Right lobe of liver (tissue), 6 donors: ENCODE measurements around the gene PRRC2C. TPM values are rescaled to one million over a fixed set of nuclear protein-coding genes. Genes with fewer than 3 reads are reported as not detected.

Experiments
- ATAC-seq, 4 donors: fragments of 200-7000 bp; cut with Tn5 transposase; one replicate each; pipeline ENCODE4 v1.9.1; 2020; ENCODE audit warnings: mild to moderate bottlenecking in 4 of 4, moderate library complexity in 4 of 4
- DNase-seq, 3 donors: peaks; one replicate each; pipeline ENCODE4 v3.0.0-alpha.2; 2020
- H3K27ac ChIP-seq, 3 donors: fragments of 200-600 bp; one replicate each; pipeline ENCODE4 v1.8.0; 2022
- H3K27me3 ChIP-seq, 2 donors: fragments of 200-600 bp; one replicate each; pipeline ENCODE4 v1.8.0; 2022
- H3K36me3 ChIP-seq, 4 donors: fragments of 200-600 bp; sonication (generic) in 1 of 4; one replicate each; pipeline versions ENCODE4 v1.5.1 to v1.8.0; 2017 to 2022; ENCODE audit warnings: control low read depth in 1 of 4
- H3K4me1 ChIP-seq, 4 donors: fragments of 200-600 bp; sonication (generic) in 1 of 4; one replicate each; pipeline versions ENCODE4 v1.5.1 to v1.8.0; 2017 to 2022; ENCODE audit warnings: control low read depth in 1 of 4
- H3K4me3 ChIP-seq, 3 donors: fragments of 200-600 bp; one replicate each; pipeline ENCODE4 v1.8.0; 2022
- H3K9me3 ChIP-seq, 4 donors: fragments of 200-600 bp; sonication (generic) in 1 of 4; one replicate each; pipeline versions ENCODE4 v1.5.1 to v1.8.0; 2017 to 2022; ENCODE audit warnings: control low read depth in 1 of 4
- POLR2A ChIP-seq: fragments of 450-650 bp; IDR thresholded peaks from one replicate; pipeline ENCODE4 v1.6.1; 2017; ENCODE audit warnings: antibody characterized with exemption, mild to moderate bottlenecking
- WGBS: methylation state at CpG from one replicate; pipeline ENCODE4 v1.1.6; 2018; ENCODE audit warnings: low coverage, low lambda C conversion rate; ENCODE audit not compliant: insufficient coverage; ENCODE audit errors: missing lambda C conversion rate; 5-methylcytosine and 5-hydroxymethylcytosine counted together
- intact Hi-C, 2 donors: fragments of 100-400 bp; cut with DNase I; formaldehyde crosslinking; loops; one replicate each; pipeline versions ENCODE4 v1.11.2 to v1.14.1; 2022
- total RNA-seq, 6 experiments: library from RNA; depleted of rRNA in 2 of 6; stranded (reverse); fragments of >200 nt in 2 of 6; fragmentation: NEBNext Ultra II Directional in 3 of 6; extraction: Animal tissue kit (Norgen Biotek cat#: 25700) in 3 of 6; gene quantifications; one replicate each; pipeline versions ENCODE4 v1.1.0 to v1.2.4, GENCODE V29; 2016 to 2023
- TF ChIP-seq, protein P1 (sequence below), 4 donors: fragments of 200-600 bp in 3 of 4; fragments of 450-650 bp in 1 of 4; IDR thresholded peaks; one replicate each; pipeline versions ENCODE4 v1.5.1 to v1.8.0; 2016 to 2022; ENCODE audit warnings: antibody characterized with exemption in 4 of 4, mild to moderate bottlenecking in 2 of 4
- donor health status: DM: no; HTN: yes; CAD: no.
- donor health status: DM: no; HTN: no; CAD: no.
- donor health status: DM: no; HTN: no; CAD: no.
- donor health status: DM: no; HTN: yes; CAD: no.
- donor health status: DM: no; HTN: yes; CAD: no.

PRRC2C gene
- total RNA-seq, 6 experiments from 2014 or later: 39.1 to 59.9 (median 48.5) TPM

DNA sequence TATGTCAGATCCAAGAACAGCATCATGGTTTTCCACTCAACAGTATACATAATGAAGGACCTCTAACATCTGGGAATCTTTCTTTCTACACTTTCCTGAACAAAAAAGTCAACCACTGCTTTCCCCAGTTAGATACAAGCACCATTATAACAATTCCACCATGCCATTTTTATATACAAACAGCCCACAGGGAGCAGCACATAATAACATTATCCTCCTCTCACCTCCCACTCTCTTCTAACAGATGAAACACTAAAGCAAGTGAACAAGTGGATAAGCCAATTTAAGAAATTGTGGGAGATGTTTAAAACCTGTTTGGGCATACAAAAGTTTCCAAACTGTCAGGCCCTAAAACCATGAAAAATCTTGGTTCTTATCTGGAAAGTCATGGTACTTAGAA lies 29.4 kb upstream of the PRRC2C start:
- Histone ChIP-seq H3K27ac (no peak overlapping the region), H3K9me3 (no peaks in the 10 kb centered on the region), H3K36me3 (no peaks in the 10 kb centered on the region), H3K4me1 (no peaks in the 10 kb centered on the region), H3K27me3 (no peaks in the 10 kb centered on the region), H3K4me3 (no peak overlapping the region)
- DNase-seq (no peak), ATAC-seq (no peak)
- intact Hi-C loops: no loop called here
- TF ChIP-seq, protein P1, sequence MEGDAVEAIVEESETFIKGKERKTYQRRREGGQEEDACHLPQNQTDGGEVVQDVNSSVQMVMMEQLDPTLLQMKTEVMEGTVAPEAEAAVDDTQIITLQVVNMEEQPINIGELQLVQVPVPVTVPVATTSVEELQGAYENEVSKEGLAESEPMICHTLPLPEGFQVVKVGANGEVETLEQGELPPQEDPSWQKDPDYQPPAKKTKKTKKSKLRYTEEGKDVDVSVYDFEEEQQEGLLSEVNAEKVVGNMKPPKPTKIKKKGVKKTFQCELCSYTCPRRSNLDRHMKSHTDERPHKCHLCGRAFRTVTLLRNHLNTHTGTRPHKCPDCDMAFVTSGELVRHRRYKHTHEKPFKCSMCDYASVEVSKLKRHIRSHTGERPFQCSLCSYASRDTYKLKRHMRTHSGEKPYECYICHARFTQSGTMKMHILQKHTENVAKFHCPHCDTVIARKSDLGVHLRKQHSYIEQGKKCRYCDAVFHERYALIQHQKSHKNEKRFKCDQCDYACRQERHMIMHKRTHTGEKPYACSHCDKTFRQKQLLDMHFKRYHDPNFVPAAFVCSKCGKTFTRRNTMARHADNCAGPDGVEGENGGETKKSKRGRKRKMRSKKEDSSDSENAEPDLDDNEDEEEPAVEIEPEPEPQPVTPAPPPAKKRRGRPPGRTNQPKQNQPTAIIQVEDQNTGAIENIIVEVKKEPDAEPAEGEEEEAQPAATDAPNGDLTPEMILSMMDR (IDR thresholded peaks at IDR 0.05): no peak
- no peak for TF ChIP-seq POLR2A

DNA sequence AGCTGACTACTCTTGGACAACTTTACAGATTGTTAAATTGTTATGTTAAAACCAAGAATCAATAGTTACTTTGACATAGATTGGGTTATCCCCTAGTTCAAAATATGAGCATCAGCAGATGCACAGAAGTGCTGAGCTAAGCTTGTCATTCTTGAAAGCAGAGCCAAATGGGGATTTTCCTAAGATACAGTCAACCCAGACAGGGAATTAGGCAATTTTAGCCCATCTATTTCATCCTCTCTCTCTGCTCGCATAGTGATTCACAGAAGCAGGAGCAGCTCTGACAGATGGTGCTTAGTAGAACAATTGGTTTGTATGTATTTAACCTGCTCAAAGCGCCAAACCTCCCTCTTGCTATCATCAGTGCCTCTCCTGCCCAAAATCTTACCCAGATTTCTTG lies 27.9 kb upstream of the PRRC2C start:
- no peaks in the 10 kb centered on the region for H3K4me1 ChIP-seq
- no peak overlapping the region for H3K4me3 ChIP-seq
- TF ChIP-seq, protein P1 (IDR thresholded peaks at IDR 0.05): no peak
- TF ChIP-seq POLR2A: no peak
- DNase-seq: no peak
- WGBS: 50% methylated on average over 2 of the region's 2 CpGs
- H3K27me3 ChIP-seq: no peaks in the 10 kb centered on the region
- no peak overlapping the region for H3K27ac ChIP-seq
- ATAC-seq: no peak
- no peaks in the 10 kb centered on the region for H3K9me3 ChIP-seq
- intact Hi-C loops: no loop called here
- no peaks in the 10 kb centered on the region for H3K36me3 ChIP-seq

DNA sequence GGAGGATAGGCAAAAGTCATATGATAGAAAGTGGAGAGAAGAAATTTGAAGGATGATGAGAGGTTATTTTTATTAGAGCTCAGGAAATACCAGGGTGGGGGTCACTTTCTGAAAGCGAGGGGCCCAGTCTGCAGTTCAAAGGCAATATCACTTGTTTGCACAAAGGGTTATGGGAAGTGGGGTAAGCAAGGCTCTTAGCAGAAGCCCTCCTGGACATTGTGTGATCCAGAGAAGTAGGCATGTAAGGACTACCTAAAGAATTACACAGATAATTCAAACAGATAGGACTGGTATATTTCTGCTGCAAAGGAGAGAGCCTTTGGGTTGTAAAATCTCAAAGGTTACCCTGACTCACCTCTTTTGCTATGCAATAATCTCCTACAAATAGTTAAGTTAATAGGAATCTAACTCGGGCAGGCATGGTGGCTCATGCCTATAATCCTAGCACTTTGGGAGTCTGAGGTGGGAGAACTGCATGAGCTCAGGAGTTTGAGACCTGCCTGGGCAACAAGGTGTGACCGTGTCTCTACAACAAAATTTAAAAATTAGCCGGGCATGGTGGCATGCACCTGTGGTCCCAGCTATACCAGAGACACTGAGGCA lies 25.2 kb upstream of the PRRC2C start:
- H3K4me1 ChIP-seq: no peaks in the 10 kb centered on the region
- no peaks in the 10 kb centered on the region for H3K27me3 ChIP-seq
- H3K27ac ChIP-seq: no peak overlapping the region
- DNase-seq (no peak), ATAC-seq (no peak)
- WGBS: 42% methylated on average over 3 of the region's 4 CpGs
- no peak overlapping the region for H3K4me3 ChIP-seq
- intact Hi-C loops: no loop called here
- H3K9me3 ChIP-seq: no peaks in the 10 kb centered on the region
- no peaks in the 10 kb centered on the region for H3K36me3 ChIP-seq
- no peak for TF ChIP-seq POLR2A
- TF ChIP-seq, protein P1 (IDR thresholded peaks at IDR 0.05): no peak

DNA sequence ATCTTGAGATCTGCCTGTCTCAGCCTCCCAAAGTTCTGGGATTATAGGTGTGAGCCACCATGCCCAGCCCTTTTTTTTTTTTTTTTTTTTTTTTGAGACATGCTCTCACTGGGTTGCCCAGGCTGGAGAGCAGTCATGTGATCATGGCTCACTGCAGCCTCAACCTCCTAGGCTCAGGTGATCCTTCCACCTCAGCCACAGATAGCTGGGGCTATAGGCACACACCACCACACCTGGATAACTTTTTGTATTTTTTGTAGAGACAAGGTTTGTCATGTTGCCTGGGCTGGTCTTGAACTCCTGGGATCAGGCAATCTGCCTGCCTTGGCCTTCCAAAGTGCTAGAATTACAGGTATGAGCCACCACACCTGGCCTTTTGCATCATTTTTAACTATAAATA lies 17.7 kb upstream of the PRRC2C start:
- no peak for TF ChIP-seq POLR2A
- TF ChIP-seq, protein P1 (IDR thresholded peaks at IDR 0.05): no peak
- intact Hi-C loops: no loop called here
- DNase-seq: no peak
- no peaks in the 10 kb centered on the region for H3K27me3 ChIP-seq
- no peak for ATAC-seq
- no peak overlapping the region for H3K4me3 ChIP-seq
- no peak overlapping the region for H3K27ac ChIP-seq
- H3K36me3 ChIP-seq: no peaks in the 10 kb centered on the region
- no peaks in the 10 kb centered on the region for H3K4me1 ChIP-seq
- no peaks in the 10 kb centered on the region for H3K9me3 ChIP-seq

DNA sequence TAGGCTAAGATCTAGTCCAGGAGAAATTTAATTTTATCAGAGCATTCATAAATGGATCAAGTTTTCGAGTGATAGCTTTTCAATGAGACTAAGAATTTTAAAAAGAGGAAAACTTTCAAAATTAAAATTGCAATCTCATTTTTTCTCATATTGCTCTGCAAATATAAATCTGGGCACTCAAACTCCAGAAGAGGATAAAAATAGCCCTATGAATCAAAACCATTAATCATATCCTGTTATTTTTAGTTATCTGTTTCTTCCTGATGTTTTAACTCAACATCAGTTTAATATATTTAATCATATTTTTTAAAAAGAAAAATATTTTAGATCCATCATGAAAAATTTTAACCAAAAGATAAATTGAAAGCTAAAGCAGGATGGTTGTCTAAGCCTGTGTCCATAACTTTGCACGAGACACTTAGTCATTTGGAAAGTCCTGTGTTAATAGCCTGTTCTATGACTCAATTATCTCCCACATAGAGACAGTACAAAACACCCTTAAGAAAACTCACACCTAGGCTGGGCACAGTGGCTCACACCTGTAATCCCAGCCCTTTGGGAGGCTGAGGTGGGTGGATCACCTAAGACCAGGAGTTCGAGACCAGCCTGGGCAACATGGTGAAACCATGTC lies 17.1 kb upstream of the PRRC2C start:
- DNase-seq (no peak), ATAC-seq (no peak)
- Histone ChIP-seq H3K4me3 (no peak overlapping the region), H3K36me3 (no peaks in the 10 kb centered on the region), H3K27ac (no peak overlapping the region), H3K9me3 (no peaks in the 10 kb centered on the region), H3K4me1 (no peaks in the 10 kb centered on the region), H3K27me3 (no peaks in the 10 kb centered on the region)
- intact Hi-C loops: no loop called here
- 53% methylated on average over 2 of the region's 3 CpGs for WGBS
- no peak for TF ChIP-seq POLR2A
- TF ChIP-seq, protein P1 (IDR thresholded peaks at IDR 0.05): no peak
